Measurements from ENCODE around the gene FOLR3.
"Not testable (repeated sequence)": the region's sequence is repeated elsewhere in the genome, so short reads cannot be mapped to it uniquely, and the experiment has no call there.

Gene FOLR3

GRCh38 chr11:72124046-72124445 is 11.5 kb upstream of the FOLR3 start:
- DNase-seq, result no peak

DNA sequence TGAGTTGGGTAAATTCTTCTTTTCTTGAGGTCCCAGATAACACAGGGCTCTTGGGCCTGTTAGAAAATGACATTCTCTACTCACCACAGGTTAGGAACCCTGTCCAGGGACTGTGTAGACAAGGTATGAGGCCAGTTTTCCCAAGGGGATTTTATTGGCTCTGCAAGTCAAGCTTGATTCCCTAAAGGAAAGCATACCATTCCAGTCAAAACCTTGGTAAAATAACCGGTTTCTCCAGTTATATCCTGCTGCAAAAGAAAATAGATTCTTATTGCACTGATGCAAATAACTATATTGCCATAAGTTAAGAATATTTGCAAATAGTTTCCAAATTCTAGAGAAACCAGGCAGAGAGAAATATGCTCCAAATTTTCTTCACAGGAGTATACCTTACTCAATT is 9.6 kb upstream of the FOLR3 start:
- no peak for DNase-seq

- DNase-seq, result no peak
Observed at GRCh38 chr11:72127923-72128322, 7.6 kb upstream of the FOLR3 start.

GRCh38 chr11:72129381-72129780 is 6.1 kb upstream of the FOLR3 start:
- DNase-seq, result no peak

DNA sequence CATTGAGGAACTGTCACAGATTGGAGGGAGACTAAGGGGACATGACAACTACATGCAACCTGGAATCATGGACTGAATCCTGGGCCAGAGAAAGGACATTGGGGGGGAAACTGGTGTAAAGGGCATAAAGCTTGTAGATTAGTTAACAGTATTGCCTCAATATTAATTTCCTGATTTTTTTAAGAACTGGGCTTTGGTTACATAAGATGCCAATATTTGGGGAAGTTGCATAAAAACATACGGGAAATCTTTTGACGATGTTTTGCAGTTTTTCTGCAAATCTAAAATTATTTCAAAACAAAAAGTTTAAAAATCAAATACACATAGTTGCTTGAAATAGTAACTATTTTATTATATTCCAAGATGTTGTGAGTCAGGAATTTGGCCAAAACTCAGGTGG is 2.9 kb upstream of the FOLR3 start:
- no peak for DNase-seq

DNA sequence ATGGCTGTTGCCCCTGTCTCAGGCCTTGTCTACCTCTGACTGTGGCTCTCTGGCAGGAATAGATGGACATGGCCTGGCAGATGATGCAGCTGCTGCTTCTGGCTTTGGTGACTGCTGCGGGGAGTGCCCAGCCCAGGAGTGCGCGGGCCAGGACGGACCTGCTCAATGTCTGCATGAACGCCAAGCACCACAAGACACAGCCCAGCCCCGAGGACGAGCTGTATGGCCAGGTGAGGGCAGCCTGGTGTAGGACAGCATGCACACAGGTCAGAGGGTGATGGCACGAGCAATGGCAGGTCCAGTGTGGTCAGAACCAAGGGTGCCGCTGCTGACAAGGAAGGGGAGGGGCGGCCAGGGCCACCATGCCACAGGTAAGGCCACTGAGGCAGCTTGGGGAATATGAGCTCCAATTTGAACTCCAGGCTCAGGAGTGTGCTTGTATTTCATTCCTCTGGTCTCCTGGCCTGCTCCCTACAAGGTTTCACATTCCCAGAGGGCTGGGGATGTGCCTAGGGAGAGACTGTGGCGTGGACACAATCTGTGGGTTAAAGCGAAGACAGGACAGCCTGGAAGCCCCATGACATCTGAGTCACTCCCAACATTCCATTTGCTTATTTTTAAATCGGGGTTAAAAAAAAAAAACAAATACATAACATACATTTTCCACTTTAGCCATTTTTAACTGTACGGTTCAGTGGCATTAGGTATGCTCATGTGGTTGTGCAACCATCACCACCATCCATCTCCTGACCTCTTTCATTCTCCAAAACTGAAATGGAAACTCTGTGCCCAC is 562 bp downstream of the FOLR3 start:
- no peak for DNase-seq

DNA sequence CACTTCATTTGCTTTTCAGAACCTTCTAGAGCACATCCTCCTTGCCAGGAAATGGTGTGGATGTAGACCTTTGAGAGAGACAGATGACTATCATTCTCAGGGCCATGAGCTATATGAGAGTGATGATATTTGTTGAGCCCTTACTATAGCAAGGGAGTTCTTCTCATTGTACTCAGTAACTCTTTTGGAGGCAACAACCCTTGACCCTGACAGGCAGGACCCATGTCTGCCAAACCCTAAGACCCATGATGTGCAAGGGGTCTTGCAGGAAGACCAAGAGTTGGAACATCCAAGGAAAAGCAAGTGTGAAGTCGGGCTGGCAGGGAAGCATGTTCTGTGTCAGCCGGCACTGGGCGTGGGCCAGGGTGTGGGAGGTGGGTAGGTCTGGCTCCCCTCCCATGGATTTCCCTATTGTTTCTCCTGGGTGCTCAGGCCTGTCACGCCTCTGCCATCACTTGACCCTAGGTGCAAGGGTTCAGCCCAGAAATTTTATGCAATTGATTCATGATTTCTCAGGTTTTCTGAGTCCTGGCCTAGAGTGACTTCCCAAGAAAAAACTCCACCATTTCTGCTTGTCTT is 1.2 kb downstream of the FOLR3 start:
- DNase-seq, result no peak

DNA sequence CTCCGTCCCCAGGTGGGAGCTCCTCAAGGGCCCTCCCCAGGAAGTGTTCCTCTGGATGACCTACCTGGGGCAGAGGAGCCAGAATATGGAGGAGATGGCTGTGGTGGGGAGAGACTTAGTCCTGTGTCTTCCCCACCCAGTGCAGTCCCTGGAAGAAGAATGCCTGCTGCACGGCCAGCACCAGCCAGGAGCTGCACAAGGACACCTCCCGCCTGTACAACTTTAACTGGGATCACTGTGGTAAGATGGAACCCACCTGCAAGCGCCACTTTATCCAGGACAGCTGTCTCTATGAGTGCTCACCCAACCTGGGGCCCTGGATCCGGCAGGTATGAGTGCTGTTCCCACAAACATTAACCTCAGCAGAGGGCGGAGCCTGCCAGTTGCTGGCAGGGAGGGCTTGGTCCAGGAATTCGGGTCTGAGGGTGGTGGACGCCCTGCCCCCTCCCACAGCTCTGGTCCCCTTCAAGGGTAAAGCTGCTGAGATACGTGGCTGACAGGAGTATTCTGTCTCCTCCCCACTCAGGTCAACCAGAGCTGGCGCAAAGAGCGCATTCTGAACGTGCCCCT is 3.4 kb downstream of the FOLR3 start:
- no peak for DNase-seq

GRCh38 chr11:72139500-72139899 is 4.0 kb downstream of the FOLR3 start:
- no peak for DNase-seq

- no peak for DNase-seq
Observed at GRCh38 chr11:72140661-72141060, 5.1 kb downstream of the FOLR3 start.

DNA sequence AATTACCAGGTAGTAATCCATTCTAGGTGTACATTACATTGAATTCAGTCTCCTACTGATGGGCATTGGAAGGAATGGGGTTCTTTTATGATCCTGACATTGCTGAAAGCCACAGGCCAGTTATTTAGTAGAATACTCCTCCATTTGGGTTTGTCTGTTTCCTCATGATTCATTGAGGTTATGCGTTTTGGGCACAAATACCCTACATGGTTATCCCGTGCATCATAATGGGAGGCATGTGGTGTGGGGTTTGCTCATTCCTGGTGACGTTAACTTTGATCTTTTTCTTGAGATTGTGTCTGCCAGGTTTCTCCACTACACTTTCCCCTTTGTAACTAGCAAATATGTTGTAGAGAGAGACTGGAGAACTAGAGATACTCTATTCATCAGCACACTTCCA is 5.5 kb downstream of the FOLR3 start:
- DNase-seq, result no peak

- not testable (repeated sequence) for DNase-seq
Observed at GRCh38 chr11:72142086-72142485, 6.6 kb downstream of the FOLR3 start.

DNA sequence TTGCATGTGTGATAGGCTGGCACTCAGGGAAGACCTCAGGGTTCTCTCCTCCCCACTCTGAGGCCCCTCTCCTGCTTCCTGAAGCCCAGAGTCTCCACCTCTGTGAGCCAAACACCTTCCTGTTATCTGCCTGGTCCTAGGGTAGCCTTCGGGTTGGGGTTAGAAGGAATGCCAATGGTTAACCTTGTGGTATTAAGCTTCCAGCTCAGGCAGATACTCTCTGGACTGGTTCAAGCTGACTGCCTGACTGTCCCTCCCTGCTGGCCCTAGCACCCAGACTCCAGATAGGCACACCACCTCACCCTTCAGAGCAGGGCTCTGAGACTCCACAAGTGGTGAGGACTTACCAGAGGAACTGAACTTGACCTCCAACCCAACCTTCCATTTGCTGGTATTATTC is 7.0 kb downstream of the FOLR3 start:
- not testable (repeated sequence) for DNase-seq

DNA sequence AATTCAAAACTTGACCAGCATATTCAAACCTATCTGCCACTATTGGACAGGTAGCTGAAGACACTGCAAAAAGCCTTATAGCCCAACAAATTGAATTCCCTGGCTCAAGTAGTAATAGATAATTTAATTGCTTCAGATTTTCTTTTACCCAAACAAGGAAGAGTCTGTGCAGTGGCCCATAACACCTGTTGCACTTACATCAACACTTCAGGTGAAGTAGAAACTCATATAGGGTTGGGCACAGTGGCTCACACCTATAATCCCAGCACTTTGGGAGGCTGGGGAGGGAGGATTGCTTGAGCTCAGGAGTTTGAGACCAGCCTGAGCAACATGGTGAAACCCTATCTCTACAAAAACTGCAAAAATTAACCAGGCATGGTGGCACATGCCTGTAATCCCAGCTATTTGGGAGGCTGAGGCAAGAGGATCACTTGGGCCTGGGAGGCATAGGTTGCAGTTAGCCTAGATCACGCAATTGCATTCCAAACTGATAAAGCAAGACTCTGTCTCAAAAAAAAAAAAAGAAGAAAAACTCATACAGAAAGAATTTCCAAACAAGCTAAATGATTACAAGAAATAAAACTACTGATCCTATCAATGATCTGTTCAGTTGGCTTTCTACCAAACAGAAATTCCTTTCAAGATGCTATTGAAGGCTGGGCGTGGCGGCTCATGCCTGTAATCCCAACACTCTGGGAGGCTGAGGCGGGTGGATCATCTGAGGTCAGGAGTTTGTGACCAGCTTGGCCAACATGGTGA is 9.5 kb downstream of the FOLR3 start:
- no peak for DNase-seq

DNA sequence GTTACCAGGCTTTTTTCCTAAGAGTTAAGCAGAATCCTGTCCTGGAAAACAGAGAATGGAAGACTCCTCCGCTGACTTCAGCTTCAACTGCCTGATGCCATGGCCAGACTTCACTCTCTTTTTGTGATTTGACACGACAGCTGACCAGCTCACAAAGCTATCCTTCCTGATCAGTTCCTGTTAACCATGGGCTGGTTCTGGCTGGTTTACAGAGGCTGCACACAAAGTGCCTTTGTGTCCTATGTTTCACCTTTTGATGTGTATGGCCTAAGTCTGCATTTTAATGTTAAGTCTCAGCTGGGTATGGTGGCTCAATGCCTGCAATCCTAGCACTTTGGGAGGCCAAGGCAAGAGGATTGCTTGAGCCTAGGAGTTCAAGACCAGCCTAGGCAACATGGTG is 11.1 kb downstream of the FOLR3 start:
- DNase-seq, result no peak

DNA sequence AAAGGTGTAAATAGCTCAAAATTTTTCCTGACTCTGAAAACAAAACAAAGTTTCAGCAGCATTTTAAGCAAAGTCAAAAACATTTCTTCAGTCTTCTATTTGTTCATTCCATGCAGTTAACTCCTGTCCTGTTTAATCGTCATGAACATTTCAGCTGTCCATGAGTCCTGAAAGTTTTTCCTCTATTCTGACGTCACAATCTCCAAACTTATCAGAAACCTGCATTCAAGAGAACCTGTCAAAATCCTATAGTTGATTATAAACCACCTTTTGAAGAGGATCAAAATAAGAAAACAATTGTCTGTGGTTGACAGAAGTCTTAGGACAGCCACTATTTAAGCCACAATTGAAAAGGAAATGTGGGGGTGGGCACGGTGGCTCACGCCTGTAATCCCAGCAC is 15.4 kb downstream of the FOLR3 start:
- no peak for DNase-seq

DNA sequence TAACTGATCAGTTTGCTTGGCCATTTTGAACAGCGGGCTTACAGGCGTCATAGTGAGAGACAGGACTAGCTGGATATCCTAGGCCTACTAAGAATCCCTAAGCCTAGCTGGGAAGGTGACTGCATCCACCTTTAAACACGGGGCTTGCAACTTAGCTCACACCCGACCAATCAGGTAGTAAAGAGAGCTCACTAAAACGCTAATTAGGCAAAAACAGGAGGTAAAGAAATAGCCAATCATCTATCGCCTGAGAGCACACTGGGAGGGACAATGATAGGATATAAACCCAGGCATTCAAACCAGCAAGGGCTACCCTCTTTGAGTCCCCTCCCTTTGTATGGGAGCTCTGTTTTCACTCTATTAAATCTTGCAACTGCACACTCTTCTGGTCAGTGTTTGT is 18.3 kb downstream of the FOLR3 start:
- not testable (repeated sequence) for DNase-seq

GRCh38 chr11:72154816-72155215 is 19.3 kb downstream of the FOLR3 start:
- no peak for DNase-seq

DNA sequence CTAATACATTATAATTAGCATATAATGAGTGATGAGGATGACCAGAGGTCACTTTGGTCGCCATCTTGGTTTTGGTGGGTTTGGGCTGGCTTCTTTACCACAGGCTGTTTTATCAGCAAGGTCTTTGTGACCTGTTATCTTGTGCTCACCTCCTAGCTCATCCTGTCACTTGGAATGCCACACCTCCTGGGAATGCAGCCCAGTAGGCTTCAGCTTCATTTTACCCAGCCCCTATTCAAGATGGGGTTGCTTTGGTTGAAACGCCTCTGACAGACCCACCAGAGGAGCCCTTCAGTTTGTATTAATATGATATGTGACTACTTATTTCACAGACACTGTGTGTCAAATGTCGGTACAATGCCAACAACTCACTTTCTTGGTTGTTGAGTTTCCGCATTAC is 20.2 kb downstream of the FOLR3 start:
- DNase-seq, result no peak

- no peak for DNase-seq
Observed at GRCh38 chr11:72157131-72157530, 21.6 kb downstream of the FOLR3 start.

- DNase-seq, result no peak
Observed at GRCh38 chr11:72160319-72160718, 24.8 kb downstream of the FOLR3 start.

GRCh38 chr11:72162891-72163492 is 27.5 kb downstream of the FOLR3 start:
- DNase-seq, result no peak

DNA sequence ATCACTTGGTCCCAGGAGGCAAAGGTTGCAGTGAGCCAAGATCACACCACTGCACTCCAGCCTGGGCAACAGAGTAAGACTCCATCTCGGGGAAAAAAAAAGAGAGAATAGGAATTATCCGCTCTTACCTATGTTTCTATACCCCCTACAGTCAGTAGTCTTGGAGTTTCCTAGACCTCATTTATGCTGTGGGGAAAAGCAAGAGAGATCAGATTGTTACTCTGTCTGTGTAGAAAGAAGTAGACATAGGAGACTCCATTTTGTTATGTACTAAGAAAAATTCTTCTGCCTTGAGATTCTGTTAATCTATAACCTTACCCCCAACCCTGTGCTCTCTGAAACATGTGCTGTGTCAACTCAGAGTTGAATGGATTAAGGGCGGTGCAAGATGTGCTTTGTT is 28.7 kb downstream of the FOLR3 start:
- DNase-seq, result not testable (repeated sequence)
